Tibial nerve (tissue), 3 donors: Measurements from ENCODE around the gene PTPRG.

ENCODE experiments used
- CTCF ChIP-seq, 5 experiments: fragments of 200-600 bp in 3 of 5; fragments of 450-650 bp in 2 of 5; sonication (generic) in 3 of 5; IDR thresholded peaks; one replicate each; pipeline ENCODE4 v1.5.1; 2016 to 2019; ENCODE audit warnings: antibody characterized with exemption in 5 of 5, mild to moderate bottlenecking in 3 of 5, moderate library complexity in 2 of 5
- POLR2A ChIP-seq, 2 donors: fragments of 450-650 bp; IDR thresholded peaks; one replicate each; pipeline ENCODE4 v1.6.1; 2017; ENCODE audit warnings: antibody characterized with exemption in 2 of 2, mild to moderate bottlenecking in 2 of 2, moderate library complexity in 2 of 2

DNA sequence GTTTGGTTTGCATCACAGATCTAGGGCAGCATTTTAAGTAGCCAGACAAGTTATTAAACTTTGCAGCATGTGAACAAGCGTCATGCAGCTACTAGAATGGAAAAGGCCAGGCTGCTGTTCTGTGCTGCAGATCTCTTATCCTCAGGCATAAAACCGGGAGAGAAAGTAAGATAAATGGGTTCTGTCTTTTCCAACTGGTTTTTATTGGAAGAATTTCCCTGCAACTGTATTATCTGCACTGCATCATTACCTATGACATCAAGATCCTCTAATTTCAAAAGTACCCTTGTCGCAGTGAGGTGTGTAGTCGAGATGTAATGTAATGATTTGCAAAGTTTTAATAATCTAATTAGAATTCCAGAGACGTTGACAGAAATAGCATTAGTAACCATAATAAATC, 571.6 kb downstream of the PTPRG start:
- TF ChIP-seq POLR2A (IDR thresholded peaks at IDR 0.05) = no peak
- no peak for TF ChIP-seq CTCF (IDR thresholded peaks at IDR 0.05)
